ENCODE results near the gene CCZ1B.
"Not testable (repeated sequence)": the region's sequence is repeated elsewhere in the genome, so short reads cannot be mapped to it uniquely, and the experiment has no call there.

DNA sequence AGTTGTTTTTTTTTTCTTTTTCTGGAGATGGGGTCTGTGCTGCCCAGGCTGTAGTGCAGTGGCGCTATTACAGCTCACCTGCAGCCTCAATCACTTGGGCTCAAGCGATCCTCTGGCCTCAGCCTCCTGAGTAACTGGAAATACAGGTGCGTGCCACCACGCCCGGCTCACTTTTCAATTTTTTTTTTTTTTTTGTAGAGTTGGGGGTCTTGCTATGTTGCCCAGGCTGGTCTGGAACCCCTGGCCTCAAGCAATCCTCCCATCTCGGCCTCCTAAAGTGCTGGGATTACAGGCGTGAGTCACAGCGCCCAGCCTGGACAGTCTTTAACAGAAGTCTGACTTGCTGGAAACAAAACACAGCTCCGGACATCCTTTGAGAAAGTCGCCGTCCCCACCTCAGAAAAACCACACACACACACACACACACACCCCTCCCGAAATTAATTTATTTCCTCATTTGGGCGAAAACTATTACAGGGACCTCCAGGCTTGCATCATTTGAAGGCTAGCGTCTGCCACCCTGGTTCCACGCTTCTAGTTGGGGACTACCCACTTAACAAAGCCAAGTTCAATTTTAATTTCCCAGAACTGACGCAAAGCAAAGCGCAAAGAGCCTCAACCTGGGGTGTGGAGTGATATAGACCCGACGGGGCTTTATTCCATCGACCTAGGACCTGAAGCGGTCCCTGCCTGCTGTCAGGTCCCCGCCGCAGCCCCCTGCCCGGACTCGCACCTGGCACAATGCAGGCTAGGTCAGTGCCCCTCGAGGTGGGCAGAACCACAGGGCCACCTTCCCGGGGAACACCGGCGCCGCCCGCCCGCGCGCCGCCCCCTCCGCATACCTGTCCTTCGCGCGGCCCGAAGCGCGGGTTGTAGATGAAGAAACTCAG is 594 bp downstream of the CCZ1B start:
- TF ChIP-seq, protein P1, sequence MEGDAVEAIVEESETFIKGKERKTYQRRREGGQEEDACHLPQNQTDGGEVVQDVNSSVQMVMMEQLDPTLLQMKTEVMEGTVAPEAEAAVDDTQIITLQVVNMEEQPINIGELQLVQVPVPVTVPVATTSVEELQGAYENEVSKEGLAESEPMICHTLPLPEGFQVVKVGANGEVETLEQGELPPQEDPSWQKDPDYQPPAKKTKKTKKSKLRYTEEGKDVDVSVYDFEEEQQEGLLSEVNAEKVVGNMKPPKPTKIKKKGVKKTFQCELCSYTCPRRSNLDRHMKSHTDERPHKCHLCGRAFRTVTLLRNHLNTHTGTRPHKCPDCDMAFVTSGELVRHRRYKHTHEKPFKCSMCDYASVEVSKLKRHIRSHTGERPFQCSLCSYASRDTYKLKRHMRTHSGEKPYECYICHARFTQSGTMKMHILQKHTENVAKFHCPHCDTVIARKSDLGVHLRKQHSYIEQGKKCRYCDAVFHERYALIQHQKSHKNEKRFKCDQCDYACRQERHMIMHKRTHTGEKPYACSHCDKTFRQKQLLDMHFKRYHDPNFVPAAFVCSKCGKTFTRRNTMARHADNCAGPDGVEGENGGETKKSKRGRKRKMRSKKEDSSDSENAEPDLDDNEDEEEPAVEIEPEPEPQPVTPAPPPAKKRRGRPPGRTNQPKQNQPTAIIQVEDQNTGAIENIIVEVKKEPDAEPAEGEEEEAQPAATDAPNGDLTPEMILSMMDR (conservative IDR thresholded peaks at IDR 0.05; ENCODE audit: low read length): not testable (repeated sequence)
- TF ChIP-seq EZH2phosphoT487 (IDR thresholded peaks at IDR 0.05; ENCODE audit: borderline replicate concordance): not testable (repeated sequence)
